Fibroblast of gingiva (primary cell): ENCODE measurements around the gene GPR137.
"Not testable (repeated sequence)": the region's sequence is repeated elsewhere in the genome, so short reads cannot be mapped to it uniquely, and the experiment has no call there.

Source experiments
- DNase-seq: peaks from one replicate; pipeline ENCODE4 v3.0.0-alpha.2; 2011; ENCODE audit warnings: low read depth

The GPR137 gene

GRCh38 chr11:64304316-64305072 is 18.8 kb downstream of the GPR137 start:
- DNase-seq: peak; percentile 82

GRCh38 chr11:64305075-64305690 is 19.5 kb downstream of the GPR137 start, which contains the start of gene ESRRA:
Gene ESRRA (plus strand): TSS chr11:64305524. CDS start chr11:64307180, 1,656 bp downstream.
- DNase-seq: peak; percentile 96

GRCh38 chr11:64305691-64306562 is 20.3 kb downstream of the GPR137 start:
- no peak for DNase-seq

GRCh38 chr11:64306563-64306875 is 20.9 kb downstream of the GPR137 start:
- no peak for DNase-seq

- DNase-seq: peak; percentile 59
Observed at GRCh38 chr11:64306876-64307622, 21.4 kb downstream of the GPR137 start.

GRCh38 chr11:64307795-64308194 is 22.1 kb downstream of the GPR137 start:
- not testable (repeated sequence) for DNase-seq

- no peak for DNase-seq
Observed at GRCh38 chr11:64312947-64313346, 27.3 kb downstream of the GPR137 start.

GRCh38 chr11:64313491-64314145 is 28.0 kb downstream of the GPR137 start:
- DNase-seq: peak; percentile 50

- no peak for DNase-seq
Observed at GRCh38 chr11:64314146-64314804, 28.6 kb downstream of the GPR137 start.

GRCh38 chr11:64314805-64315561 is 29.3 kb downstream of the GPR137 start:
- no peak for DNase-seq

GRCh38 chr11:64315667-64316526 is 30.2 kb downstream of the GPR137 start:
- not testable (repeated sequence) for DNase-seq

- DNase-seq: no peak
Observed at GRCh38 chr11:64316672-64317324, 31.1 kb downstream of the GPR137 start.

GRCh38 chr11:64317325-64317960 is 31.8 kb downstream of the GPR137 start, which contains the start of gene TRMT112:
Gene TRMT112 (minus strand): TSS chr11:64317559. CDS start chr11:64317526, 33 bp downstream.
- peak; percentile 96 for DNase-seq

- peak; percentile 97 for DNase-seq
Observed at GRCh38 chr11:64317961-64318765, 32.5 kb downstream of the GPR137 start, which contains the start of gene PRDX5. Gene PRDX5 (plus strand): TSS chr11:64318121. CDS start chr11:64318216, 95 bp downstream.

GRCh38 chr11:64318766-64319761 is 33.4 kb downstream of the GPR137 start:
- DNase-seq: no peak

GRCh38 chr11:64320556-64320955 is 34.9 kb downstream of the GPR137 start:
- DNase-seq: no peak
